Activated gamma-delta T cell treated with anti-CD3 and anti-CD28 coated beads, Interleukin-2, amount 50 U/mL, for 16 hours (primary cell): ENCODE measurements around the gene CHKA.

Experiments
- DNase-seq: peaks from one replicate; pipeline ENCODE4 v3.0.0-alpha.2; 2020; ENCODE audit warnings: low read depth

CHKA gene

GRCh38 chr11:68071281-68072048, 49.7 kb downstream of the CHKA start:
- DNase-seq = no peak

- DNase-seq = no peak
These were observed 53.2 kb downstream of the CHKA start for GRCh38 chr11:68067991-68068390.

GRCh38 chr11:68066742-68067141, 54.4 kb downstream of the CHKA start:
- DNase-seq = no peak

DNA sequence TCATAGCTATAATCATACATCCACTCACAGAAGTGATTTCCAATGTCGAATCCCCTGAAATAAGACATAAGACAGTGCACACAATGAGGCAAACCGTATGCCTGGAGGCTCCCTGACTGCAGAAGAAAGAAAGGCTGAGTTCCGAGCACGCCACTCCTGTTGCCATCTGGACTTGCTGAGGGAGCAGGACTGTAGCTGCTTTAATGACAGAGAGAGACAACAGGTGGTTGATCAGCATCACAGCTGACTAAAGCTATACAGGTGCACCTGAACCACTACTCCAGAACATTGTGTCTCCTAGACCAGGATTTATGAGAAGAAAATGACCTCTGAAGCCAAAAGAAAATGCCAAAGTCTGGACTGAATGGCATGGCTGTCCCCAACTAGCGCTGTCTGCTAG, 55.3 kb downstream of the CHKA start:
- no peak for DNase-seq

DNA sequence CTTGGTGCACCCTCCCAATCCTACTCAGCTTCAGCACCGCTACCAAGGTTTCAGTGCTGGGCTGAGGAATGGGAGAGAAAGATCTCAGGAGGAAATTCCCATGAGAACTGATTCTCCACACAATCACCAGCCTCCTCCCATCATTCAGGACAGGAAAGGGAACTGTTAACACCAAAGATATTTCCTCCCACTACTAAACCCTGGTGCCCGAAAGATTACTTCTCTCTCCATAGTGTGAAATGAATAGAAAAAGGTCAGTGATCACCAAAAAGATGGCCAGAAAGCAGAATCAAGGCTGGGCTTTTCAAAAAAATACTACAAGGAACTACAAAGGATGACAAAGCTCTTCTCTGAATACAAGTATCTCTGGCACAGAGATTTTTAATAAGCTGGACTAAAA, 56.3 kb downstream of the CHKA start:
- no peak for DNase-seq

- no peak for DNase-seq
These were observed 59.7 kb downstream of the CHKA start for GRCh38 chr11:68061508-68061907.

DNA sequence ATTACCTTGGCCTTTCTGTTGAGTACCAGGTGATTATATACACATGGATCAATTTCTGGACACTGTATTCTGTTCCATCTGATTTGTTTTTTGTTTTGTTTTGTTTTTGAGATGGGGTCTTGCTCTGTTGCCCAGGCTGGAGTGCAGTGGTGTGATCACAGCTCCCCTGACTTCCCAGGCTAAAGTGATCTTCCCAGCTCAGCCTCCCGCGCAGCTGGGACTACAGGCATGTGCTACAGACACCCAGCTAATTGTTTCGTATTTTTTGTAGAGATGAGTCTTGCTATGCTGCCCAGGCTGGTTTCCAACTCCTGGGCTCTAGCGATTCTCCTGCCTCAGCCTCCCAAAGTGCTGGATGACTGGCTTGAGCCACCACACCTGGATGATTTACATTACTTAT, 63.4 kb downstream of the CHKA start:
- DNase-seq = no peak

DNA sequence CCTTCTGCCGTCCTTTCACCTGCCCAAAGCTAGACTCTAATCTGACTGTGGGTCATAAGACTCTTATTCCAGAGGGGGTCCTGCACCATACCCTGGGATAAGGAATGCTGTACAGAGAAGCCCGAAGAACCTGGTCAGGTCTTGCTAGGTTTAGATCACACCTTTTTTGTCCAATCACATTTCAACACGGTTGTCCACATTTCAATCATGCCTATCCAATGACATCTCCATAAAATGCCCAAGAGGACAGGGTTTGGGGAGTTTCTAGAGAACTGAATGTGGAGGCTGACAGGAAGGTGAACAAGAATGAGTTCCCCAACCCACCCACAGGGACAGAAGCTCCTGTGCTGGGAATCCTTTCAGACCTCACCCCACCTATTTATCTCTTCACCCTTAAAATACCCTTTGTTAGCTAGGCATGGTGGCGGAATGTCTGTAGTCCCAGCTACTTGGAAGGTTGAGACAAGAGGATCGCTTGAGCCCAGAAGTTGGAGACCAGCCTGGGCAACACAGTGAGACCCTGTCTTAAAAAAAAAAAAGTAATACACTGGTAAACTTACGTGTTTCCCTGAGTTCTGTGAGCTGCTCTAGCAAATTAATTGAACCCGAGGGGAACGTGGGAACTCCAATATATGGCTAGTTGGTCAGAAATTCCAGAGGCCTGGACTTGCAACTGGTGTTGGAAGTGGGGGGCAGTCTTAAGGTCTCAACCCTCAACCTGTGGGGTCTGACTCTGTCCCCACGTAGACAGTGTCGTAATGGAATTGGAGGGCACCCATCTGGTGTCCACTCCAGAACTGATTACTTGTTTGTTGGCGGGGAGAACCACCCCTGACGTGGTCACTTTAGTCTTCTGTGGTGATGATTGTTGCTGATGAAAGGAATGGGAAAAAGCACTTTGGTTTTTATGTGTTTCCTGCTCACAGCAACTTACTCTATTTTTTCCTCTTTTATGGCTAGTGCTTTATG, 64.6 kb downstream of the CHKA start:
- DNase-seq = no peak

DNA sequence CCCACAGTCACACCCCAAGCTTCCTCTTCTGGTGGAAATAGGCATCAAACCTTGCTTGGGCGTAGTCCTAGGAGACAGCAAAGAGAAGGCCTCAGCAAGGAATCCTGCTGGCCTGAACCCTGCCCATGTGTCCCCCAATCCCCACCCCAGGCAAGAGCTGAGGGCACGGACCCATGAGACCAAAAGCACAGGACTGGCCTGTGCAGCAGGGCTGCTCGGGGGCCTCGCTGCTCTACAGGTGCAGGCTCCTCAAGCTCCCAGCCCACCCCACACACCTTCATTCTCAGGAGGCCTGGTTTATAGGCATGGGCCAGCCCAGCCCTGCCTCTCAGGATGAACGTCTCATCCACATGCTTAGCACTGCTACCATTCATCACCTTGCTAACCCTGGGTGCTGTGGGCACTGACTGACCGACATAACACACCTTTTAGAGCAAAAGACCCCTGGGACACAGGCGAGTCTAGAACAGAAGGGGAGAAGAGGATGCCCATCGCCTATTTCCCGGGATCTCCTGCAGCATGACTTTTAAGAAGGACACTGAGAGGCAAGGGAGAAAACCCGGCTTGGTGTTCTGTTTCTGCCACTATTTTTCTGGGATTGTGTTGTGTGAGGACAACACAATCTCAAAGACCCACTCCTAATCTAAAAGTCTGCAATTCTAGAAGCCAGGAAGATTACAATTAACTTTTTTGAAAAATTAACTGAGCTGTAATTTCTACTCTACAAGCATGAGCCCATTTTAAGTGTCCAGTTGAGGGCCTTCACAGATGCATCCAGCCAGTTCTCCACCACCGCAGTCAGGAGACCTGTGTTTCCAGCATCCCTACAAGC, 67.0 kb downstream of the CHKA start:
- DNase-seq = no peak

GRCh38 chr11:68053117-68053516, 68.1 kb downstream of the CHKA start:
- DNase-seq = no peak

- no peak for DNase-seq
These were observed 68.9 kb downstream of the CHKA start for GRCh38 chr11:68052137-68052873.

- no peak for DNase-seq
These were observed 69.7 kb downstream of the CHKA start for GRCh38 chr11:68051191-68052136.

- no peak for DNase-seq
These were observed 70.8 kb downstream of the CHKA start for GRCh38 chr11:68050371-68050841.

DNA sequence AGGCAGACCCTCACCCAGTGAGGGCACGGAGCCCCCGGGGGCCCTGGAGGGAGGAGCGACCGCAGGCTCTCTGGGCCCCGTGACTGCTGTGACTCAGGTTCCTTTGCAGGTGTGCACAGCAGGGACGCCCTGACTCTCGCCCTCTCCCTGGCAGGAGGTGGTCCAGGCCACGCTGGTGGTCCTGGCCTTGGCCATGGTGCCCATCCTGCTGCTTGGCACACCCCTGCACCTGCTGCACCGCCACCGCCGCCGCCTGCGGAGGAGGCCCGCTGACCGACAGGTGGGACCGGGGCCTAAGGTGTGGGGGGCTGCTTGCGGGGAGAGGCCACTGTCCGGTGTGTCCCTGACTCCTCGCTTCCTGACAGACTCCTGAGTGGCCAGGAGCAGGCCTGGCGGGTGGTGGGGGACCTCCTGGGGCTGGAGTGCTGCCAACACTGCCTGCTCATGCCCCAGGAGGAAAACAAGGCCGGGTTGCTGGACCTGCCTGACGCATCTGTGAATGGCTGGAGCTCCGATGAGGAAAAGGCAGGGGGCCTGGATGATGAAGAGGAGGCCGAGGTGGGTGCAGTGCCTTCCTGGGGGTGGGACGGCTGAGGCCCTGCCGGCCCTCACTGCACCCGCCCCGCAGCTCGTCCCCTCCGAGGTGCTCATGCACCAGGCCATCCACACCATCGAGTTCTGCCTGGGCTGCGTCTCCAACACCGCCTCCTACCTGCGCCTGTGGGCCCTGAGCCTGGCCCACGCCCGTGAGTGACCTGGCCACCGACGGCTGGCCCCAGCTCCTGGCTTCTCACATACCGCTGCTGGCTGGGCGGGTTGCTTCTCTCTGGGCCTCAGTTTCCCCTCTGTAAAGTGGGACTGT, 71.4 kb downstream of the CHKA start:
- DNase-seq = no peak

GRCh38 chr11:68048681-68049508, 72.3 kb downstream of the CHKA start:
- no peak for DNase-seq

GRCh38 chr11:68047437-68048290, 73.5 kb downstream of the CHKA start:
- DNase-seq = no peak

DNA sequence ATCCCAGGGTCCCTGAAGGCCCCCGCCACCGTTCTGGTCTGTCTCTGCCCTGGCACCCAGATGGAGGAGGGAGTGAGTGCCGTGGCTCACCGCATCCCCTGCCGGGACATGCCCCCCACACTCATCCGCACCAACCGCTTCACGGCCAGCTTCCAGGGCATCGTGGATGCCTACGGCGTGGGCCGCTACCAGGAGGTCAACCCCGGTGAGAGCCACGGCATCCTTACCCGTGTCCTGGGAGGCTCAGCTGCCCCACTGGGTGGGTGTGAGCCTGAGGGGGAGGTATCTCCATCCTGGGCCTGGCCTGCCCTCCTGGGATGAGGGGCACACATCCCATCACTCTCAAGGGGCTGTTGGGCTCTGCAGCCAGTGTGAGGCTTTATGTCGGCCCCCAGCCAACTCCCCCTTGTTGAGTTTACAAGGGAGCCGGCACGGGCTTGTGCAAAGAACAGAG, 76.3 kb downstream of the CHKA start:
- no peak for DNase-seq
